Right renal pelvis (tissue), 4 donors: ENCODE measurements around the gene IQCE. TPM values are rescaled to one million over a fixed set of nuclear protein-coding genes. Genes with fewer than 3 reads are reported as not detected.
"Not testable (repeated sequence)": the region's sequence is repeated elsewhere in the genome, so short reads cannot be mapped to it uniquely, and the experiment has no call there.

Source experiments
- DNase-seq, 4 donors: peaks; one replicate each; pipeline ENCODE4 v3.0.0-alpha.2; 2013; ENCODE audit warnings: low read depth in 4 of 4, low spot score in 3 of 4, missing footprints in 1 of 4
- polyA plus RNA-seq, 4 donors: library from polyadenylated mRNA; unstranded; fragments of 120-200 nt; gene quantifications; one replicate each; pipeline ENCODE4 v1.2.1, GENCODE V29; 2013; ENCODE audit not compliant: insufficient read length in 4 of 4

Gene IQCE
- polyA plus RNA-seq, 4 donors = 19.0 to 23.4 (median 22.4) TPM

DNA sequence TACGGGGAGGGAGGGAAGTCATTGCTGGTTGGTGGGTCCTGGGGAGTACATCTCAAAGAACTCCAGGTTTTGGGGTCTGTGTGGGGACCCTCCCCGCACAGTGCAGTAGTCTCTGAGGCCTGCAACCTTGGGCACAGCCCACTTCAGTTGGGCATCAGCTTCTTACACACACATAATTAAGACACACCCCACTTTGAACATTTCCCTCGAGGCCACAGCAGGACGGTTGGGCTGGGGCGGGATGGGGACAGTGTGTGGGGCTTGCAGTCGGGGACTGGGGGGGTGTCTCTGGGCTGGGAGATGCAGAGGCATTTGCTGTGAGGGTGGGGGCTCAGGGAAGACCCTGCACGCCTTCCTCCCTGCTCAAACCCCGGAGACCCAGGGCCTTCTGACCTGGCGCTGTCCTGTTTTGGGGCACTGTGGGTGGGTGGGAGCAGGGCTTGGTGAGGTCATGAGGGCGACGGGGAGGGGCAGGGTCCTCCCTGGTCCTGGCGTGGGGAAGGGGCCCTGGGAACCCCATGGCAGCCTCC, 38.0 kb upstream of the IQCE start:
- no peak for DNase-seq

DNA sequence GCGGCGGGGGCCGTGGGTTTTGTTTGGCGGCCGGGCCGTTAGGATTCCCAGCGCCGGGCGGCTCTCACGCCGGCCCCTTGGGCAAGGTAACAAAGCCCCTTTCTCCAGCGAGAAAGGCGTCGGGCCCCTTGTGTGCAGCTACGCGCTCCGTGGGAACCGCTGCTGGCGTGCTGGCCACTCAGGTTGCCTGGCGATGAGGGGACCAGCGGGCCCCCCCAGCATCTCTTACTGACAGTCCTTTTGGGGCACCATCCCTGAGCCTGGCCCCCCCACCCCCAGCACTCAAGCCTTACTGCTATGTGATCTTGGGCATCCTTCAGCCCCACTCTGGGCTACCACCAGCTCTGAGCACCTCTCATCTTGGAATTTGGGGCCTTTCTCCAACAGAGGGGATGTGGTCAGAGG, 37.4 kb upstream of the IQCE start:
- DNase-seq = no peak

DNA sequence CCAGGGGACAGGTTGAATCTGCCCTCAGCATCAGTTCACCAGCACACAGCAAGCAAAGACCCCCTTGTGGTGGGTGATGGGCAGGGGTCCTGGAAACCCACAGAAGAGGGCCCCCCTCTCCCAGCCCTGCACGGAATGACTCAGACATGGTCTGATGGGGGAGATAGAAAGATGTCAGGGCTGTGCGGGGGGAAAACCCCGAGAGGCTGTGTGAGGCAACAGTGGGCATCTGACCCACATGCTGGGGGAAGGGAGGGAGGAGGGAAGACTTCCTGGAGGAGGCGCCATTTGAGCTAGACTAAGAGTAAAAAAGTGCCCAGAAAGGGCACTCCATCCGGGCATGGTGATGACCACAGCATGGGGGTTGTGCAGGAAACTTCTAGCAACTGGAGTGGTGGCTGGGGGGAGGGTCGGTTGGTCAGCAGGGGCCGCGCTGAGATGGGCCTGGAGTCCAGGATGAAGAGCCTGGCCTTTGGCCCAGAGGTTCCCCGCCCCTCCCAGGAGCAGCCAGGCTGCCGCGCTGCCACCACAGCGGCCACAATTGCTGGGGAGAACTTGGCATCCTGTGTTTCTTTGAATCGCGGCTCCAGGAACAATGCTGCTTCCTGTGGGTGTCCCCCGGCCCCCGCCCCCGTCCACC, 36.7 kb upstream of the IQCE start:
- DNase-seq = no peak

DNA sequence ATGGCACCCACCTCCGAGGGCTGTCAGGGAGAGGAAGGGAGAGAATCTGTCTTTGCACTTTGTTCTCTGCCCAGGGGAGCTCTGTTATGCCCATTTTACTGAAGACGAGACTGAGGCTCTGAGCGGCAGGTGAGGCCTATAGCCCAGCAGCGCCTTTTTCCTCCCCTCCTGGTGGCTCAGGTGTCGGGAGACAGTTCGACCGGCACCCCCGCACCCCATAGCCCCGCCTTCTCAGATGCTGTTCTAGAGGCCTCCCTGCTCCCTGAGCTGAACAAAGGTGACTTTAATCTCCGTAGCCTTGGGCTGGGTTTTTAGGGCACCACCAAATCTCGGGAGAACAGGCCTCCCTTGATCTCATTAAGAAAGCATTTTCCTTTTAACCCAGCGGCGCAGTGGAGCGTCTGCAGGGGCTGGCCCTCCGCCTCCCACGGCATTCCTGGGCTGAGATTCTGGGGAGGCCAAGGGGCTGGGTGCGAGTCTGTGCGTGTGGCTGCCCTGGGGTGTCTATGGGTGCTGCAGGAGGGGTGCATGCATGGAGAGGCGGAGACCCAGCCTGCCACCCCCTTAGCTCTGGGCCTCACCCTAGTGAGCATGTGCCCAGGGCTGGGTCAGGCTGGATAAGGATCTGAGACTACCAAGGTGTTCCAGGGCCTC, 35.9 kb upstream of the IQCE start:
- DNase-seq = no peak

DNA sequence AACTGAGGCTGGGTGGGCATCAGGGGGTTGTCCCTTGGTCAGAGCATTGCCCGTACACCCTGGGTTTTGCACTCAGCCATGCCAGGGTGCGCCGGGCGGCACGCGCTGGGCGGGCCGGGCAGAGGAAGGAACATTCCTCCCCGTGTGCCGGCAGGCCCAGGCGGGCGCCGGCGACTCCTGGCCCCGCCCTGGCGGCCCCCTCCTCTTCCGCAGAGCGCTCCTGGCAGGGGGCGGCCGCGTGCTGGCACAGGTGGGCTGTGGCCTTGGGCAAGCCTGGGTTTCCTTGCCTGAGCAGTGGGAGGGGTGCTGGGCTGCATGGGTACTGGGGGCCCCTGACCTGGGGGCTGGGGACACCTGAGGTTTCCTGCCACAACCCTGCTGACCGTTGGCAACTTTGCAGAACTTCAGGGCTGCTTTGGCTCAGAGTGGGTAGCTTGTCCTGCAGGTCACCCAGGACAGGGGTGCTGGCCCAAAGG, 35.3 kb upstream of the IQCE start:
- DNase-seq = no peak

DNA sequence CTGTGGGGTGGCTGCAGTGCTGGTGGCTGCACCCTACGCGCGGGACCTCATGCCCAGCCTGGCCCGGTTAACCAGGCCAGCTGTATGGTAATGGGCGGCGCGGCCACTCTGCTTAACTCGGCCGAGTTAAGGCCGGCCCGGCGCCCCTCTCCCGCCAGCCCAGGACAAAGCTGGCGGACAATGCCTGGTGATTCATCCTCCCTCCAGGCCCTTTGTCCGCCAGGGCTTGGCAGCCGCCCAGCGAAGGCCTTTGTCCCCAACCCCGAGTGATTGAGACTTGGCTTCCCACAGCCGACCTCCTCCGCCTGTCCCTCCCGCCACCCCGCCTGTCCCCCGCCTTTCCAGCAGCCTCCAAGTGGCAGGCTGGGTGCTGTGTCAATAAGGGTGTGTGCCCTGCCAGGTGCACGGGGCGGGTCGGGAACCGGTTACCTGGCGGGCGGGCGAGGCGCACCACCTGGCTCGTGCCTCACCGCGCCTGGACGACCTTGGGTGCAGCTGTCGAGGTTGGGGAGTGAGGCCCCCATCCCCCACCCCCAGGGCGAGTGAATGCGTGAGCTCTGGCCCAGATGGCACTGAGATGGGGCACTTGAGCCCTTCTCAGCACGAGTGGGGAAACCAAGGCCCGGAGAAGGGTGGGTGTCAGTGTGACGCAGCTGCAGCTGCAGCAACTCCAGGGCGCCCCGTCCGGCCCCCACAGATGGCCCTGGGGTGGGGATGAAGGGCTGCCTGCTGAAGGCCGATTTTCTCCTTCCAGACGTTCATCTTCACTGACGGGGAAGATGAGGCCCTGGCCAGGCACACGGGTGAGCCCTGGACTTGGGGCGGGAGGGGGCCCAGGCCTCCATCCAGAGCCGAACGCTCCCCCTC, 34.6 kb upstream of the IQCE start:
- no peak for DNase-seq

DNA sequence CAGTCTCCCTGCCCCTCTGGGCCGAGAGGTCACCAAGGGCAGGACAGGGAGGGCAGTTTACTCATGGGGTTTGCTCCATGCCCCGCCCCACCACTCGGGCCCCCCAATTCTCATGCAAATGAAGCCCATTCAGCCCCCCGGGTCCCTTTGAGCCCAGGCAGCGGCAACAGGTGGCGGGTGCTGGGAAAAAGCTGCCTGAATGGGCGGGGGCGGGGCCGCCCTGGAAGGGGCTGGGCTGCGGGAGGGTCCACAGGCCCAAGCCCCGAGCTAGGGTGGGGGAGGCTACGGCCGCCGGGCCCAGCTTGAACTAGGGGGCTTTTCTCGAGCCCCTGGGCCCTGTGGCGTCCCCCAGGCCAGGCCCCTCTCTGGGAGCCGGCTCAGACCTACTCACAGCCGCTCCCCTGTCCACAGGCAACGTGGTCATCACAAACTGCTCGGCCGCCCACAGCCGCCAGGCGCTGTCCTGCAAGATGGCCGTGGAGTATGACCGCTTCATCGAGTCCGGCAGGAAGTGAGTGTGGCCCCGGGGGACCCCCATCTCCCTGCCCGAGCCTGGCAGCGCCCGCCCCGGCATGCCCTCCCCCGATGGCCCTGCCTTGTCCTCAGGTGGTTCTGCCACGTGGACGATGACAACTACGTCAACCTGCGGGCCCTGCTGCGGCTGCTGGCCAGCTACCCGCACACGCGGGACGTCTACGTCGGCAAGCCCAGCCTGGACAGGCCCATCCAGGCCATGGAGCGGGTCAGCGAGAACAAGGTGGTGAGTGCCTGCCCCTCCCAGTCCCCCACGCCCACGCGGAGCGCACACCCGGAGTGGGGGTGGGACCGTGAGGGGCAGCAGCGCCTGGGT, 33.7 kb upstream of the IQCE start:
- no peak for DNase-seq

DNA sequence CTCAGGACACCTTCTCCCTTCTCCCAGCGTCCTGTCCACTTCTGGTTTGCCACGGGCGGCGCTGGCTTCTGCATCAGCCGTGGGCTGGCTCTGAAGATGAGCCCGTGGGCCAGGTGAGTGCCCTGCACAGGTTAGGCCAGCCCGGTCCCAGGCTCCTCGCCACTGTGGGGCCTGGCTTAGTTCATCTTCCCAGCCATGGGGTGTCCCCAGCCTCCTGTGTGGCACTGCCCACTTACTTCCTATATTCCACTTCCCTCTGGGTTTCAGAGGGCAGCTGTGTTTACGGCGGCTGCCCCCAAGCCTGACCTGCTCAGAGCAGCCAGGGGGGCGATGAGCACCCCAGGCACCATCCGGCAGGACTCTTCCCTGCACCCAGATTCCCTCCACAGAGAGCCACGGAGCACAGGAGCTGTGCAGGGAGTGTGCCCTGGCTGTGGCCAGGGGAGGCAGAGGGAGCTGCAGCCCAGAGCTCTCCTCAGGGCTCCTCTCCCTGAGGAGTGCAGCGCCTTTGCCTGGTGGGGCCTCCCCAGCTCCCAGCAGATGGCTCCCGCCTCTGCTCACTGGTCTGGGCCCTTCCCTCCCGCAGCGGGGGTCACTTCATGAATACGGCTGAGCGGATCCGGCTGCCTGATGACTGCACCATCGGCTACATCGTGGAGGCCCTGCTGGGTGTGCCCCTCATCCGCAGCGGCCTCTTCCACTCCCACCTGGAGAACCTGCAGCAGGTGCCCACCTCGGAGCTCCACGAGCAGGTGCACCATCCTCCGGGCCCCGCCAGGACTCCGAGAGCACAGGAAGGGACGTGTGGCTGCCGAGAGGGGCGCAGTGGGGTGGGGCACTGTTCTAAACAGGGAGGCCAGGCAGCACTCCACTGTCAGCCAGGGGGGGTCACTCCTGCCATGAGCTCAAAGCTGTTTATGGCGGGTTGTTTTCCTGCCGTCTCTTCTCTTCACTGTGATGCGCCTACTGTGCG, 32.8 kb upstream of the IQCE start:
- no peak for DNase-seq

DNA sequence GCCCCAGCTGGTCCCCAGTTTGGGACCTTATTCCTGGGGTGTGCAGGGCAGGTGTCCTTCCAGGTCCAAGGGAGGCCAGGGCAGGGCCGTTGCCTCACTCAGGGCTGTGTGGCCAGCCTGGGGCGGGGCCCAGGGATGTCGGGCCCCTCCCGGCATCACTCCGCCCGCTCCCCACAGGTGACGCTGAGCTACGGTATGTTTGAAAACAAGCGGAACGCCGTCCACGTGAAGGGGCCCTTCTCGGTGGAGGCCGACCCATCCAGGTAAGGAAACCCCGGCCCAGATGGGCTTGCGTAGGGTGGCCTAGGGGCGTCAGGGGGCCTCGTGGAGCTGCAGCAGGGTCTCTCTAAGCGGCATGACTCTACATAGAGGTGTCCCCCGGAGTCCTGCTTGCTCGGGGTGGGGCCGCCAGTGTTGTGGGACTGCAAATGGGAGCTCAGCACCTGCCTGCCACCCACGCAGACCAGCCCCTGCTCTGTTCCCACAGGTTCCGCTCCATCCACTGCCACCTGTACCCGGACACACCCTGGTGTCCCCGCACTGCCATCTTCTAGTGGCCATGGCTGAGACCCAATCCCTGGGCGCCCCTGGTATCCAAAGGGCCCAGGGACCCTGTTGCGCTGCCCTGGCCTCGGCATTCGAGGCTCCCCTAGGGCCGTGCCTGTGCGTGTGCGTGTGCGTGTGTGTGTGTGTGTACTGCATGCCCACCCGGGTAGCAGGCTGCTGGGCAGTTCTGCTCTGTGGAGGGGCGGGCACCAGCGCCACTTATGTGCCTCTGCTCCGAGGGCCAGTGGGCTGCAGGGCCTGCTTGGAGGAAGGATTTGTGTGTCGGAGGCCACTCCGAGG, 31.9 kb upstream of the IQCE start:
- DNase-seq = no peak

DNA sequence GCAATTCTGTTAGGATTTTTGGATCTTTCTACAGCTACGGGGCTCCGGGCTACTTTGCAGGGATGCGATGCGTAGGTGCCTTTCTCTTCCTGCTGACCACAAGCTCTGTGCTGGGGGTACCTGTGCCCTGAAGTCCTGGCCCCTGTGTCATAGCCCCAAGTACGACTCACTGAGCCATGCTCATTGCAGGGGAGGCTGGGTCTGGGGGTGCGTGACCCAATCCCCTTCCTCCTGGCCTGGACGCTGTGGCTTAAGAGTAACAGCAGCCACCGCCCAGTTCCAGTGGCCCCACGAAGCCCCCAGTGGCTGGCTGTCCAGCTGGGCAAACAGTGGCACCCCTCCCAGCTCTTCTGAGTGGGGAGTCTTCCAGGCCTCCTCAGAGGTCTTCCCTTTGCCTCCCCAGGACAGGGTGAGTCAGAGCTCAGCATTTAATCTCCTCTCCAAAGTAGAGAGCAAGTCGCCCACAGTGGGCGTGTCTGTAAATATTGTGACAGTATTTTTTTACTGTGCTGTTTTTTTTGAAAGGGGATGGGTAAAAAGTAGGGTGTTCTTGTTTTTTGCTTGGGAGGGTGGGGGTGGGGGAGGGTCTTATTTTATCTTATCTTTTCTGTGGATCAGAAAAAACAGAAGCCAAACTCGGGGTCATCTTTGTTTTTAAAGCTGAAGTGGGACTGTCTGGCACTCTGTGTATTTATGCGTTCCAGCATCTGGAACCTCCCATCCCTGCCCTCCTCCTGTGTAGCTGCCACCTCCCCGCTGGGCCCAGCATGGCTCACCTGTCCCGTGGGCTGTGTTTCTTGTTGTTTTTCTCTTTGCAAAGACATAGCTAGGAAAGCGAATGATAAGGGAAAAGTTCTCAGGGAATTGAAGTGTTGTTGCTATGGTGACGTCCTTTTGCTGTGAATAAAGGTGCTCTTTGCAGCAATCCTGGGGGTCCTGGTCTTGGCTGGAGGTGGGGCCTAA, 31.0 kb upstream of the IQCE start:
- DNase-seq = no peak

DNA sequence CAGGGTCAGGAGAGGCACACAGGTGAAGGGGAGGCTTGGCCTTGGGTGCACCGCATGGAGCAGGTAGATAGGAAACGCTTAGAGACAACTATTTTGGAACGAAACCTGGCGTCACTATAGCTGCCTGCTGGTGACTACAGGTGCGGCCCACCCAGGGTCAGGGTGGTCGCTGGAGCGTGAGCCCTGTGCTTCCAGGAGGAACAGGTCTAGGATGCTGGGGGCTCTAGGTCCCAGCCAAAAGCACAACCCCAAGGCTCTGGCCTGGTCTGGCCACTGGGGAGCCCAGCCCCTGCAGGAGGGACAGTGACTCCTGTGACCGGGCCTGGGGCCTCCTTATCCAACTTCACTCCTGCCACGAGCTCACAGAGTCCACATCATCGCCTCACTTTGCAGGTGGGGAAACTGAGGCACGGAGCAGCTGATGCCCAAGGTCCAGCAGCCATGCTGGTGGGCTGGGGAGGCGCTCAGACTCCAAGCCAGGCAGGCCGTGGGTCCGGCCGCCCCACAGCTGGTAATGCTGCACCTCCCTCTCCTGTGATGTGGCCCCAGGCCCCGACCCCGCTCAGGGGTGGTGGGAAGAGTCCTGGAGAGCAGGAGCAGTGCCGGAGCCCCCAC, 30.2 kb upstream of the IQCE start:
- DNase-seq = no peak

DNA sequence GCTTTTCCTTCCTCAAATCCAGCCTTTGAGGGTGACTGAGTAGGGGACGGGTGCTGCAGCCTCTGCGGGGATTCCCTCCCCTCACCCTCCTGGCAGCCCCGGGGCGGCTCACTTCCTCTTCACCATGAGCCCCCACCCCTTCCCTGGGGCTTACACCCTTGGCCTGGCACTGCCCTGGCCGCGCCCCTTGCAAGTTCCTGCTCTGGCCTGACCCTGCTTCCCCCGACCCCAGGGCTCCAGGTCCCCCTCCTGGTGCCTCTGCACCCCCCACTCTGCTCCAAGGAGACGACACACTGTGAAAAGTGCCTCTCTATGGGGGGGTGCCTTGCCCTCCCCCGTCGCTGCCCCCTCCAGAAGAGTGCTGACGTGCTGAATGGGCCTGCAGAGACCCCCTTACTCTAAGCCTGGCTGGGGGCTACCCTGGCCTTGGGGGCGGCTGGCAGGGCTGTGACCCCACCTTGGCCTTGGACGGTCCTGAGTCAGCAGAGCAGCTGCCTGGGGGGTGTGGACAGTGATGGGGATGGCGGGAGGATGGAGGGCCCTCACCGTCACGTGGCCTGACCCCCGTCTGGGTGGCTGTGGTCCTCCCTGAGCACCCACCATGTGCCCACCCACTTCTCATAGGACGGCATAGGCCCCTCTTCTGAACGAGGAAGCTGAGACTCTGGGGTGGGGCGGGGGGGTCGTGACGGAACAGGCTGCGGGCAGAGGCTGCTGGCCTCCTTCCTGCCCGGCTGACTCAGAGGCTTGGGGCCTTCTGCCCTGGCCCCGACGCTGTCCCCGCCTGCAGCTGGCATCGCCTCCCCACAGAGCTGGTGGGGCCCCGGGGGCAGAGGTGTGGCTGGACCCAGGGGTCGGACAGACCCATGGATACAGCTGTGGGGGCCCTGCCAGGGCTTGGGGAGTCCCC, 29.4 kb upstream of the IQCE start:
- DNase-seq = no peak

DNA sequence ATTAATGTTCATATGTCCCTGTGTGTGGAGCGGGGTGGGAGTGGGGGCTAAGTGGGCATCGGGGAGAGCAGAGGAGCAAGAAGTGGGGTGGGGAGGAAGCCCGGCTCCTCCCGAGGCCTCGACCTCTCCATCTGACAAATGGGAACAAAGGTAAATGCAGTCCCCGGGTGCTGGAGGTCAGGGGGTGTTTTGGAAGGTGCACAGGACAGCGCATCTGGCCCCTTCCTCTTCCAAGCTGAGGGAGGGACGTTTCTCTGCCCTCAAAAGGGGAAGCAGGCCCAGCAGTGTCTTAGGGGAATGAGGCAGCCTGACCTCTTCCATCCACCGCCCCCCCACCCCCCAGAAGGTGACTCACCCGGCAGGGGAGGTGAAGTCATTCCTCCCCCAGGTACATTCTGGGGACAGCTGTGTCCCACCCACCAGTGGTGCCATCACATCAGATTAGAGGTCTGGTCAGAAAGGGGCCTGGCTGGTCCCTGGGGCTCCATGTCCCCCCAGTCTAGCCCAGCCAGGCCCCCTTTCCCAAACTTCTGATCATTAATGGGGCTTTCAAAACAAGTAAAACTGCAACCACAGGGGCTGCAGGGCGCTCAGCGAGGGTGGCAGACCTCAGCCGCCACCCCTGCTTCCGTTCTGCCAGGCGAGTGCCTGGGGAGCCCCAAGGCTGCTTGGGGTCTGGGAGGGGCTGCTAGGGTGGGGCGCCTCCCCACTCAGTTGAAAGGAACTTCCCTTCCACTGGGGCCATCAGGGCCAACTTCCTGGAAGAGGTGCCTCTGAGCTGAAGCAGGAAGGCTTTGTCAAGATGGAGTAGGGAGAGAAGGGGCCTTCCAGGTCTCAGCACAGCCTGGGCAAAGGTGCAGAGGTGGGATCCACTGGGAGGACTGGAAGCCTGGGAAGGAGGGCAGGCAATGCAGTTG, 28.4 kb upstream of the IQCE start:
- DNase-seq = no peak

DNA sequence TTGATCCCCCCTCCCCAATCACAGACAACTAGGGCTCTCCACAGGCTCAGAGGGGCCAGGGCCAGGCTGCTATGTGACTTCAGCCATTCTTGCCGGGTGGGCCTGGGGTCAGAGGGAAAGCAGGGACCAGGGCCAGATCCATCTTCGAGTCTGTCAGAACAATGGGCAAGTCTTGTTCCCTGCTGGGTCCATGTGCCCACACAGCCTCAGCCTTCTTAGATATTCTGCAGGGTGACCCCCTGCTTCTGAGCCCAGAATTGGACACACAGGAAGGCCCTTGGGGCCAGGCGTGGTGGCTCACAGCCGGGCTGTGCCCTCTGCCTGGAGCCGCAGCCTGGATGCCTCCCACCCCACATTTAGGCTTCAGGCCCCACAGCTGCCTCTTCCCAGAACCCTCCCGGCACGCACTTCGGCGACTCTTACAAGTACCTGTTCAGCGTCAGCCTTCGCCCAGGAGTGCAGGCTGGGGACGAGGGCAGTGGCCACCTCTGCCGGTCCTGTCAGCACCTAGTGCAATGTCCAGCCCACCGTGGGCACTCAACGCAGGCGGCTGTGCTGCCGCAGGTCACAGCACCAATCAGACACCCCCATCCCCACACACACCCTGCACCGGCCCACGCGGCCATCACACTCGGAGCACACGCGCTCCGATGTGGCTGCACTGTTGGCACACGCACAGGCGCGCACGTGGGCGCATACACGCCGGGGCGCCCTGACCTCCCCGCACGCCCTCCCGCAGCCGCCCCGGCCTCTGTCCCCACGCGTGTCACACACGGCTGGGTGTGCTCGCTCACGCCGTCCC, 27.6 kb upstream of the IQCE start:
- not testable (repeated sequence) for DNase-seq
